H9 (cell line): Measurements from ENCODE around the gene DYNC2LI1. TPM values are rescaled to one million over a fixed set of nuclear protein-coding genes. Genes with fewer than 3 reads are reported as not detected.

Experiments used
- DNase-seq: peaks from one replicate; pipeline ENCODE4 v3.0.0-alpha.2; 2017
- H2AFZ ChIP-seq: one replicate; pipeline ENCODE4 v1.6.1; 2013; ENCODE audit warnings: mild to moderate bottlenecking, low read length, control low read depth, moderate library complexity
- H2AK5ac ChIP-seq: 2 replicates; pipeline ENCODE4 v1.6.1; 2013; ENCODE audit warnings: low read length, control low read depth, mixed read lengths; ENCODE audit not compliant: insufficient read length
- H2BK120ac ChIP-seq: one replicate; pipeline ENCODE4 v1.6.1; 2013; ENCODE audit warnings: low read depth, mild to moderate bottlenecking, low read length, control low read depth, inconsistent platforms; ENCODE audit not compliant: poor library complexity, severe bottlenecking
- H2BK12ac ChIP-seq: 2 replicates; pipeline ENCODE4 v1.6.1; 2013; ENCODE audit warnings: low read length, control low read depth, mixed read lengths, low read depth; ENCODE audit not compliant: insufficient read length
- H2BK15ac ChIP-seq: 2 replicates; pipeline ENCODE4 v1.6.1; 2013; ENCODE audit warnings: low read depth, low read length, control low read depth
- H2BK20ac ChIP-seq: one replicate; pipeline ENCODE4 v1.6.1; 2013; ENCODE audit warnings: low read depth, mild to moderate bottlenecking, low read length, control low read depth, inconsistent platforms; ENCODE audit not compliant: poor library complexity, severe bottlenecking
- H2BK5ac ChIP-seq: 2 replicates; pipeline ENCODE4 v1.6.1; 2013; ENCODE audit warnings: low read length, control low read depth, mixed read lengths; ENCODE audit not compliant: insufficient read length
- H3K14ac ChIP-seq: 2 replicates; pipeline ENCODE4 v1.6.1; 2013; ENCODE audit warnings: low read length, control low read depth; ENCODE audit not compliant: insufficient read depth
- H3K18ac ChIP-seq: 2 replicates; pipeline ENCODE4 v1.6.1; 2013; ENCODE audit warnings: low read depth, mild to moderate bottlenecking, mixed read lengths, low read length, control low read depth; ENCODE audit not compliant: insufficient read length
- H3K23ac ChIP-seq: 2 replicates; pipeline ENCODE4 v1.6.1; 2013; ENCODE audit warnings: low read length, control low read depth, mixed read lengths, low read depth; ENCODE audit not compliant: insufficient read length
- H3K23me2 ChIP-seq: 2 replicates; pipeline ENCODE4 v1.6.1; 2013; ENCODE audit warnings: low read depth, mild to moderate bottlenecking, mixed read lengths, low read length, control low read depth; ENCODE audit not compliant: insufficient read length, poor library complexity, severe bottlenecking
- H3K27ac ChIP-seq: 2 replicates; pipeline ENCODE4 v1.5.1; 2013; ENCODE audit warnings: low read length, control low read depth, mixed read lengths, low read depth; ENCODE audit not compliant: insufficient read length
- H3K27me3 ChIP-seq: 2 replicates; pipeline ENCODE4 v1.6.1; 2013; ENCODE audit warnings: low read length, control low read depth, inconsistent platforms; ENCODE audit not compliant: insufficient read depth
- H3K4ac ChIP-seq: 2 replicates; pipeline ENCODE4 v1.6.1; 2013; ENCODE audit warnings: low read depth, mild to moderate bottlenecking, control low read depth, inconsistent platforms, low read length, moderate library complexity
- H3K4me1 ChIP-seq: 2 replicates; pipeline ENCODE4 v1.6.1; 2013; ENCODE audit warnings: low read length, control low read depth, inconsistent platforms; ENCODE audit not compliant: insufficient read depth
- H3K4me2 ChIP-seq: 2 replicates; pipeline ENCODE4 v1.6.1; 2013; ENCODE audit warnings: low read length, control low read depth, mixed read lengths; ENCODE audit not compliant: insufficient read length, insufficient read depth
- H3K56ac ChIP-seq: 2 replicates; pipeline ENCODE4 v1.6.1; 2013; ENCODE audit warnings: low read depth, mild to moderate bottlenecking, mixed read lengths, low read length, control low read depth; ENCODE audit not compliant: insufficient read length
- H3K79me1 ChIP-seq: 2 replicates; pipeline ENCODE4 v1.6.1; 2013; ENCODE audit warnings: low read depth, mild to moderate bottlenecking, moderate library complexity, low read length, control low read depth, inconsistent platforms; ENCODE audit not compliant: insufficient read depth, poor library complexity, severe bottlenecking
- H3K79me2 ChIP-seq: 2 replicates; pipeline ENCODE4 v1.6.1; 2013; ENCODE audit warnings: low read length, control low read depth, inconsistent platforms; ENCODE audit not compliant: insufficient read depth
- H3K9ac ChIP-seq: 2 replicates; pipeline ENCODE4 v1.6.1; 2013; ENCODE audit warnings: low read length, control low read depth, mixed read lengths; ENCODE audit not compliant: insufficient read length; ENCODE audit errors: extremely low read depth
- H3K9me3 ChIP-seq: one replicate; pipeline ENCODE4 v1.6.1; 2013; ENCODE audit warnings: low read depth, low read length, inconsistent platforms; ENCODE audit not compliant: control insufficient read depth
- H3T11ph ChIP-seq: one replicate; pipeline ENCODE4 v1.6.1; 2013; ENCODE audit warnings: mild to moderate bottlenecking, low read length, control low read depth, inconsistent platforms
- H4K20me1 ChIP-seq: one replicate; pipeline ENCODE4 v1.6.1; 2013; ENCODE audit not compliant: control insufficient read depth, insufficient read length, insufficient read depth
- H4K5ac ChIP-seq: 2 replicates; pipeline ENCODE4 v1.6.1; 2013; ENCODE audit warnings: low read depth, mild to moderate bottlenecking, mixed read lengths, low read length, control low read depth; ENCODE audit not compliant: insufficient read length
- H4K8ac ChIP-seq: replicated peaks from 2 replicates; pipeline ENCODE4 v1.6.1; 2013; ENCODE audit warnings: low read length, control low read depth, mixed read lengths, low read depth; ENCODE audit not compliant: insufficient read length
- H4K91ac ChIP-seq: 2 replicates; pipeline ENCODE4 v1.6.1; 2013; ENCODE audit warnings: low read depth, mild to moderate bottlenecking, moderate library complexity, mixed read lengths, low read length, control low read depth; ENCODE audit not compliant: insufficient read length
- H3K27ac Mint-ChIP-seq, 3 experiments: 2 replicates in 2 of 3; 3 replicates in 1 of 3; pipeline ENCODE4 v1.8.0; 2020 to 2021; ENCODE audit warnings: mixed read lengths in 3 of 3, mild to moderate bottlenecking in 1 of 3, moderate library complexity in 1 of 3
- H3K27me3 Mint-ChIP-seq: 2 replicates; pipeline ENCODE4 v1.8.0; 2021; ENCODE audit warnings: low read depth, mild to moderate bottlenecking, moderate library complexity, mixed read lengths
- H3K36me3 Mint-ChIP-seq, 3 experiments: 2 replicates in 2 of 3; 3 replicates in 1 of 3; pipeline ENCODE4 v1.8.0; 2020 to 2021; ENCODE audit warnings: low read depth in 3 of 3, mixed read lengths in 3 of 3; ENCODE audit not compliant: insufficient read depth in 1 of 3
- H3K4me1 Mint-ChIP-seq, 2 experiments: 2 replicates each; pipeline ENCODE4 v1.8.0; 2020; ENCODE audit warnings: mixed read lengths in 2 of 2
- H3K4me3 Mint-ChIP-seq, 2 experiments: 2 replicates in 1 of 2; 3 replicates in 1 of 2; pipeline ENCODE4 v1.8.0; 2020 to 2021; ENCODE audit warnings: mild to moderate bottlenecking in 2 of 2, mixed read lengths in 2 of 2, moderate library complexity in 1 of 2
- H3K9me3 Mint-ChIP-seq, 2 experiments: 2 replicates in 1 of 2; 3 replicates in 1 of 2; pipeline ENCODE4 v1.8.0; 2020; ENCODE audit warnings: mild to moderate bottlenecking in 2 of 2, mixed read lengths in 2 of 2, moderate library complexity in 1 of 2
- CTCF ChIP-seq: fragments of 200-600 bp; sonication (generic); conservative IDR thresholded peaks from 3 replicates; pipeline ENCODE4 v1.8.0; 2021; ENCODE audit warnings: antibody characterized with exemption, mild to moderate bottlenecking
- WGBS: extraction: QIAGEN DNeasy Blood & Tissue Kit; methylation state at CpG from one replicate; pipeline ENCODE4 v1.1.7; 2013; ENCODE audit warnings: missing lambda C conversion rate, low lambda C conversion rate, mixed read lengths; ENCODE audit not compliant: insufficient read length; ENCODE audit errors: extremely low coverage; 5-methylcytosine and 5-hydroxymethylcytosine counted together
- total RNA-seq: library from RNA; stranded (reverse); gene quantifications from 2 replicates; pipeline ENCODE4 v1.2.1, GENCODE V29; 2021

DYNC2LI1 gene
- total RNA-seq, 1 experiment from 2014 or later: 8.5 TPM

- no peak for DNase-seq
- Mint-ChIP-seq H3K27ac (no peak overlapping the region), H3K4me3 (no peak overlapping the region), H3K27me3 (no peaks in the 10 kb centered on the region), H3K36me3 (no peaks in the 10 kb centered on the region), H3K4me1 (peaks cover 0 to 6% of the 10 kb centered on the region in 2 experiments; a peak in 2 of 4 replicates), H3K9me3 (no peaks in the 10 kb centered on the region)
- Histone ChIP-seq H3K18ac (no peak overlapping the region), H4K20me1 (no peaks in the 10 kb centered on the region), H3T11ph (no peak overlapping the region), H3K4me1 (no peaks in the 10 kb centered on the region), H3K56ac (no peak overlapping the region), H2AFZ (no peak overlapping the region), H2BK120ac (no peak overlapping the region), H3K4me2 (no peak overlapping the region), H2BK15ac (no peak overlapping the region), H3K79me1 (no peaks in the 10 kb centered on the region), H3K9ac (no peak overlapping the region), H2BK20ac (no peak overlapping the region), H4K8ac (no peak overlapping the region), H3K23ac (no peak overlapping the region), H3K4ac (no peak overlapping the region), H2BK12ac (no peak overlapping the region), H3K14ac (no peak overlapping the region), H3K9me3 (no peaks in the 10 kb centered on the region), H4K91ac (no peak overlapping the region), H3K23me2 (no peaks in the 10 kb centered on the region), H3K27ac (no peak overlapping the region), H3K79me2 (no peaks in the 10 kb centered on the region), H2AK5ac (no peak overlapping the region), H2BK5ac (no peak overlapping the region), H4K5ac (no peak overlapping the region), H3K27me3 (no peaks in the 10 kb centered on the region)
- WGBS: no CpG with 5 or more reads among the region's 2 CpGs
- TF ChIP-seq CTCF: no peak
Measured at GRCh38 chr2:43763091-43763490, 10.7 kb upstream of the DYNC2LI1 start.
